ENCODE results near the gene RAB20.

GRCh38 chr13:110533771-110534670 is 27.5 kb downstream of the RAB20 start:
- no peak for TF ChIP-seq GABPB1 (CRISPR knock-in tag; IDR thresholded peaks at IDR 0.05)
- TF ChIP-seq, protein P1, sequence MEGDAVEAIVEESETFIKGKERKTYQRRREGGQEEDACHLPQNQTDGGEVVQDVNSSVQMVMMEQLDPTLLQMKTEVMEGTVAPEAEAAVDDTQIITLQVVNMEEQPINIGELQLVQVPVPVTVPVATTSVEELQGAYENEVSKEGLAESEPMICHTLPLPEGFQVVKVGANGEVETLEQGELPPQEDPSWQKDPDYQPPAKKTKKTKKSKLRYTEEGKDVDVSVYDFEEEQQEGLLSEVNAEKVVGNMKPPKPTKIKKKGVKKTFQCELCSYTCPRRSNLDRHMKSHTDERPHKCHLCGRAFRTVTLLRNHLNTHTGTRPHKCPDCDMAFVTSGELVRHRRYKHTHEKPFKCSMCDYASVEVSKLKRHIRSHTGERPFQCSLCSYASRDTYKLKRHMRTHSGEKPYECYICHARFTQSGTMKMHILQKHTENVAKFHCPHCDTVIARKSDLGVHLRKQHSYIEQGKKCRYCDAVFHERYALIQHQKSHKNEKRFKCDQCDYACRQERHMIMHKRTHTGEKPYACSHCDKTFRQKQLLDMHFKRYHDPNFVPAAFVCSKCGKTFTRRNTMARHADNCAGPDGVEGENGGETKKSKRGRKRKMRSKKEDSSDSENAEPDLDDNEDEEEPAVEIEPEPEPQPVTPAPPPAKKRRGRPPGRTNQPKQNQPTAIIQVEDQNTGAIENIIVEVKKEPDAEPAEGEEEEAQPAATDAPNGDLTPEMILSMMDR (IDR thresholded peaks at IDR 0.05) = no peak
- no peak for TF ChIP-seq ETV6 (CRISPR knock-in tag; IDR thresholded peaks at IDR 0.05)
- TF ChIP-seq OVOL2 (CRISPR knock-in tag; IDR thresholded peaks at IDR 0.05; ENCODE audit: borderline replicate concordance) = no peak
- TF ChIP-seq SOX15 (CRISPR knock-in tag; IDR thresholded peaks at IDR 0.05) = no peak
- no peak for TF ChIP-seq ATF3 (CRISPR knock-in tag; conservative IDR thresholded peaks at IDR 0.05)
- TF ChIP-seq FOXP1 (CRISPR knock-in tag; IDR thresholded peaks at IDR 0.05; ENCODE audit: borderline replicate concordance) = no peak
- TF ChIP-seq ZBTB21 (CRISPR knock-in tag; IDR thresholded peaks at IDR 0.05; ENCODE audit: borderline replicate concordance) = no peak
